Activated CD8-positive, alpha-beta memory T cell treated with anti-CD3 and anti-CD28 coated beads for 48 hours (primary cell): ENCODE data around the gene FABP6.

ENCODE experiments used
- DNase-seq, 3 experiments: peaks; one replicate each; pipeline ENCODE4 v3.0.0-alpha.2; 2020; ENCODE audit warnings: low read depth in 2 of 3, low spot score in 2 of 3

FABP6 gene

DNA sequence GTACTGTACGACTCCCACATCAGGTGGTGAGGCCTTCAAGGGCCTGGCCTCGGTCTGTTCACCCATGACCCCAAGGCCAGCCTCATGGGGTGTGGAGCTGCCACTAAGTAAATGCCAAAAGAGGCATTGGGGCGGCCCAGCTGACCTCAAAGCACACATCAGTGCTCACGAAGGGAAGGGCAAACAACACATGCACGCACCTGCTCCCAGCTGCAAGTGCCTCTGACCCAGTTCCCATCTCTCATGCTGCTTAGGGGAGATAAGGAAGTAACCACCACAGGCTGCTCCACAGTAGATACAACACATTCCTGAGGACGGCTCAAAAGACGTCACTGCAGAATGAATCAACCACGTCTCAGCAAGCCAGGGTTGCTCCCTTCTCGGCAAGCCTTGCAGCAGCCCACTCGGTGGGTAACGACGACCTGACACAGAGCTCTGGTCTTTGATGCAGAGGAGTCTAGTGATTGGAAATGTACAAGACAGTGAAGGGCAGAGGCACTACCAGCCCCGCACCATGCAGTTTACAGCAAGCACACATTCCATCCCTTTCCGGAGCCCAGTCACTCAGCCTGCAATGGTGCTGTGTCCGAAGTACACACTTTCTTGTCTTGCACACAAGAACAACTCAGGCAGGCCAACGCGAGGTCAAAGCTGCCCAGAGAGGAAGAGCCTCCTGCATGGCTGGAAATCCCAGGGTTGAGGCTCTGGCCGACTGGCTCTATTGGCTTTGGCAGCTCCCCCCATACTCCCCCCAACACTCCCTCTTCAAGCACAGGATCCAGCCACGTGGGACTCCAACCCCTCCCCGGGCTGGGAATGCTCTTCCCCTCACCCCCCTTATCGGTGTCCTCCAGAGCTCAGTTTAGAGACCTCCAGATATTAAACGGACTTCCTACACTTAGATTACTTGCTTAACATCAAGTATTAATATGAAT is 31.8 kb downstream of the FABP6 start:
- DNase-seq, result no peak

DNA sequence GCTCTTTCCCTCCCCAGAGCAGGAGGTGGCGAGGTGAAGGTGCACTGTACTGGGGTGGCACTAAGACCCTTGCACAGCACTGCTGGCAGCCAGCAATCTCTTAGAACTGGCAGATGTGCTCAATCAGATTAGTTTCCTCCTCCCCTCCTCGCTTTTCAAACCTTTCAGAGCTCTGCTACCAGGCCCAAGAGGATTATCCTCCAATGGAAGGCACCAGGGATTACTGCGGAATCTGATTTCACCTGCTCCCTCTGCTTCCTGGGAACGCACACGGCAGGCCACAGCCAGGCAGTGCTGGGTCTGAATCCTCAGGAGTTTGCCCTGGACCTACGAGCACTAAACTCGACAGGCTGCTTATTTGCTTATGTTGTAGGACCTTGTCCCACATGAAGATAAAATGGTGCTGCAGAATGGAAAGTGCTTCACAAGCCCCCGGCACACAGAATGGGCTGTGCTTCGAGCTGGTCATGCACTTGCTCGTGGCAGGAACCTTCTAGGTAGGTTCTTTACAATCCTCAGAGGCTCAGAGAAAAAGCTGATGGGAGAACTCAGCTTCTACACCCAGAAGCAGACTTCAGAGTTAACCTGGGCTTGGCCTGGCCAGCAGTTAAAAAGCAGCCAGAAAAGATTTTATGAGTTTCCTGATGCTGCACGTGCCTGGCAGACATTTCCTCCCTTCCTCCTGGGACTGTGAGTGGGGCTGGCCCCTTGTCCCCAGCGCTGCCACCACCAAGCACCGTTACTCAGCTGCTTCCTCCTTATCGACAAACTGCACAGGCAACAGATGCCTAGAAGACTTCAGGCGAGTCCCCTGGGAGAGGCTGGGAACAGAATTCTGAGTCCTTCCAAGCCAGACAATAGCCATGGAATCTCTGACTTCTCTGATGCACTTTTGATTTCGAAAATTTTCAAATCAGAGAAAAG is 33.1 kb downstream of the FABP6 start:
- DNase-seq, result no peak

DNA sequence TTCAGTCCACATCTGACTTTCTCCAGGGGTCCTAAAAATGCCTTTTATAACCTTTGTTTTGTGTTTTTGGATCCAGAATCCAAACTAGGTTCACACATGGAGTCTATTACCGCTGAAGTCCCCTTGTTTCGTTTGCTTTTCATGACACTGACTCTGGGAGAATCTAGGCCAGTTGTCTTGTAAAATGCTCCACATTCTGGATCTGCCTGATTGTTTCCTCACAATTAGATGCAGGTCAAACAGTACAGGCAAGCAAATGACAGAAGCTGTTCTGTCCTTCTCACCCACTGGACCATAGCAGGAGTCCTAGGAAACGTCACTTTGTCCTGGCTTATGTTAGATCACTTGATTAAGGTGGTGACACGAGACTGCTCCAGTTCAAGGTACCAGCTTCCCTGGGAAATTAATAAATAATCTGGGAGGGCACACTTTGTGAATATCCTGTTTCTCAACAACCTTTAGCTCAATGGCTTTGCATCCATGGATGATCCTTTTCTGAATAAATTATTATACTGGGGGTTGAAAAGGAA is 34.1 kb downstream of the FABP6 start:
- no peak for DNase-seq

DNA sequence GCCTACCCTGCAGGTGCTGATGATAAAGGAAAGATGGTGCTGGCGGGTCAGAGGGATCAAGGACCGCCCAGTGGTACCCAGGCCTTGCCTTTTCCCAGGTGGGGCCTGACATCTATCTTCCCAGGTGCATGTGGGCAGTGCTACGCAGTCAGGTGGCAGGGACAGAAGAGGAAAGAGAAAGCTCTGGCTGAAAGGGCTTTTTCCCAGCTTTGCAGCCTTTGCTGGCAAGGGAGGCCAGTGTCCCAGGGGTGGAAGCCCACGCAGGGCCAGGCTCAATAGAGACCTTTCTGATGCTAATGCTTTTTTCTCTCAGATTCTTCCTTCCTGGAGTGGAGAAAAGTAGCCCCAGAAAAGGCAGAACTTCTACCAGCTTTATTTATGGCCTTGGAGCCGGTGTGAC is 36.7 kb downstream of the FABP6 start:
- DNase-seq, result no peak

DNA sequence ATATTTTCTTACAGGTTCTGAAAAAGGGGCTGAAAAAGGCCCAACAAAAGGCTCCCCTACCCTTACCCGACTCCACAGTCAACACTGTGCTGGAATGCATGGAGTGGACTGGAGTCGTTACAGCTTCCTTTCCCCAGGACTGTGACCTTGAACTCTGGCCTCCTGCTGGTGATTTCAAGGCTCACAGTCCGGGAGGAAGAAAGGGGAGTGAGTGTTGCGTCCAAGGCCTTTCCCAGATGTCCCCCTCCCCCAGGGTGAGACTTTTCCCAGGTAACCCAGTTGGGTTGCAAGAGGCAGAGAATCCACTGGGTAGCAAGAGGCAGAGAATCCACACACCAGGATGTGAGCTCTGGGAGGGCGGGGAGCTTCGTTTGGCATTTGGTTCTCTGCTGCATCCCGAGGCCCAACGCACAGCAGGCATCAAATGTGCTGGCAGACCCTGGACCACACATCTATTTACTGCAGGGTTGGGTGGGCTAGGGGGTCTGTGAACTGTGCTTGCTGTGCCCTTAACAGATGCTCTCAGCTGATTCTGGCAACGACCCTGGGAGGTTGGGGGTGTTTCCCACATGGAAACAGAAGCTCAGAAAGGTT is 37.5 kb downstream of the FABP6 start:
- no peak for DNase-seq

DNA sequence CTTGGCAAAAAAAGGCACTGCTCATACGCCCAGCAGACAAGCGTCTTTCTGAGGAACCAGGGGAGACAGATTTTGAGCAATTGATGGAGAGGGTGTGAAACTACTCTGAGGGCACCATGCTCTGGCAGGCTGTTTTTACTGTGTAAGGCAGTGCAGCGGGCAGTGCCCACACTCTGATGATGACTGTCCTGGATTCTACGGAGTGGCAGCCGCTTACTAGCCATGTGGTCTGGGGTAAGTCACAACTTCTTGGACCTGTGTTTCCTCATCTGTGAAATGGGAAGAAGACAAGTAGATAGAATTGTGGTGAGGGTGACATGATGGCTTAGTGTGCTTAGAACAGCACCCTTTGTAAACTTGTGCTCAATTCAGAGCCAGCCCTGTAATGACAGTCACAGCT is 38.8 kb downstream of the FABP6 start:
- DNase-seq, result no peak

DNA sequence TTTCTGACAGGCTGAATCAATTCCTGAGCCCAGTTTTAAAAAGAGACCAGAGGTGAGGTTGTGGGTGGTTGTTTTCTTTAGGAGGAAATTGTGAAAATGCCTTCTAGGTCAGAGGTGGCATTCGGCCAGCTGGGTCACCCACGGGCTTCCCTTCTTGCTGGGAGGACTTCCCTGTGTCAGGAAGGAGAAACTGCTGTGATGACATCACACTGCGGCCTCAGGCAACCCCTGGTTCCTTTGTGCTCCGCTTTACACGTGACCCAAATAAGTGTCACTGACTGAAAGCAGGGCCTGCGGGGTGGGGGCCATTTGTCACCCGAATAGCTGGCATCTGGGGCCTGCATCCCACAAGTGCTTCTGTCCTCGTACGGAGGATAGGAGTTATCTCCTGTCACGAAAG is 39.7 kb downstream of the FABP6 start:
- no peak for DNase-seq

DNA sequence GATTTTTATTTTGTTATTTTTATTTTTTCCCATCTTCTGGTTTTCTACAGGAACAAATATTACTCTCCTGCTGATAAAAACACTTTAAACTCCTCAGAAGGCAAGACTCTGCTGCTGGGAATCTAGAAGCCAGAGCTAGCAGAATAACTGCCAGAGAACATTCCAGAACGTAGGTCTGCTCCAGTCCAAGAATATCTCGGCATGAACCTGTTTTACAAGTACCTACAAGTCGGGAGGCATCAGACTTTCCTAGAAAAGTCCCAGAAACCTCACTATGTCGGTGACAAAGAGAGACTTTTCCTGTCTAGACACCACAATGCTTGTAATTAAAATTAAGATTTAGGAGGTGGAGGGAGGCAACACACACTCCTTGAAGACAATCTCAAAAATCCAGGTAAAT is 41.4 kb downstream of the FABP6 start:
- DNase-seq, result no peak

DNA sequence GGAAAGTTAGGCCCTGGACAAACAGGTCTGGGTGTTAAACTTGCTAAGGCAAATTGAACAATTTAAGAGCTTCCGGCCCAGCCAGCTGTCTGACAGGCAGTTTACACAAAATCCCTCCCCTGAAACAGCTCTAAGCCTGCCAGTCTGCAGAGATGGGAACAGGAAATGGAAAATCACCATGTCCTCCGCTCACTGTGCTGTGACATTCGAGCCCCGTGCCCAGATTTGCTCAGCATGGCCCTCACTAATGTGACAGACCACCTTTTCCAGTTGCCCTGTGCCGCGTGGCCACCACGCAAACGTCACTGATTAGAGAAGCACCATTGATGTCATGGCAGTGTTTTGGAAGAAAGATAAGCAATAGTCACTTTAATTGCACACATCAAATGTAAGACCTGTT is 42.1 kb downstream of the FABP6 start:
- no peak for DNase-seq

DNA sequence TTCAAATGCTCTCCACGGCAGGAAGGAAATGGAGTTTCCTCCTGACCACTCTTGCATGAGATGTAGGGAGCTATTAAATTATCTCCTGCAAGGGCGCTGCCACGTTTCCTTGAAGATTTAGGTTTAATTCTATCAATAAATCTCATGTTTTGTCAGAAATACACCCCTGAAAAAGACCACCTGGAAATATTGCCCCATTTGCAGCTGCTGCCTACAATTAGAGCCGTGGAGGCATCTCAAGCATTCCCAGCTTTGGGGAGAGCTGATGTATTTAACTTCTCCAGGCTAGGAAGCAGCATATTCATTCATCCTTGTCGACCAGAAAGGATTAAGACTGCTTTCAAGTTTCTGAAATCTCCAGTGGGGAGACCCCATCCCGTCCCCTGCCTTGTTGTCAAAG is 42.5 kb downstream of the FABP6 start:
- DNase-seq, result no peak

DNA sequence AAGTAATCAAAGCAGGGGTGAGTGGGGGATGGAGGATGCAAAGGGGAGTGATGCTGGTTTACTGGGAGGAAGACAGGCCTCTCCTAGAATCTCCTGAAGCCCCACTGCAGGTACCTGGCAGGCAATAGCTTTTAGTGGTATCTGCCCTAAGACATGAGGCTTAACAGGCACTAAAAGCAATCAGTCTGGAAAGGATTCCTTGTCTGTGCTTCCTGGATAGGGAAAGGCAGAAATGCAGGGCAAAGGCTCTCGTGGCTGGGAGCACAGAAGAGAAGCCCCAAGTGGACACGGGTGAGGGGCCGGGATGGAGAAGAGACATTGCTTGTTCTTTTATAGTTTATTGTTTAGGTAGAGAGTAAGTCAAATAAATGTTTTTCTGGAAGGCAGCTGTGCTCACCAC is 43.0 kb downstream of the FABP6 start:
- no peak for DNase-seq

DNA sequence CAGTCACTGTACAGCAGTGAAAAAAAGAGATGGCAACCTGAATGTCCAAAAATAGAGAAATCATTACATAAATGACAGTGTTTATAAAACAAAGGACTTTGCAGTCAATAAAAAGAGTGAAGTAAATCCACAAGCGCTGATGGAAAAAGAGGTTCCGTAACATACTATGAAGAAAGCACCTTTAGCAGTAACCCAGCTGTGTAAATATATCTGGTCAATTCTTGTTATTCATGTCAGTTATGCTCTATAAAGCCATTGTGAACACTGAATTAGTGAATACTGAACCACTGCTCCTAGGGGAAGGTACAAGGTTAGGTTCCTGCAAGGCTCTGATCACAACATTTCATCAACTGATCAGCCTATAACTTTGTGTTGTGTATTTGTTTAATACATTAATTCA is 43.6 kb downstream of the FABP6 start:
- no peak for DNase-seq

DNA sequence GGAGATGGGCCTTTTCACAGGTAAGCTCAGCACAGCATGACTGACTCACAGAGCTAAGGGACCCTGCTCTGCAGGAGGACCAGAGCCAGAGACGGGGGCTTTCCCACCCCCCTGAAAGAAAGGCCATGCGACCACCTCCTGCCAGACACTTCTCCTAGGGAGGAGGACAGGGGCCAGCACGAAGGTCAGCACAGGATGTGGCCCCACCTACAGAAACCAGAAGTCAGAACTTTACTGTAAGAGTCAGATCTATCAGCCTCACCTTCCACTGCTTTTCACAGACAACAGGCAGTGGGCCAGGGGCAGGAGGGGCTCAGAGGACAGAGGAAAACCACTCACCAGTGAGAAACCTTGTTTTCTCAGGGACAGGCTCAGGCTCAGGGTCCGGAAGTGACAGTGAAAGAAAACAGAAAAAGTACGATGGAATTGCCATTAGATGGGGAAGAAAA is 45.2 kb downstream of the FABP6 start:
- no peak for DNase-seq

DNA sequence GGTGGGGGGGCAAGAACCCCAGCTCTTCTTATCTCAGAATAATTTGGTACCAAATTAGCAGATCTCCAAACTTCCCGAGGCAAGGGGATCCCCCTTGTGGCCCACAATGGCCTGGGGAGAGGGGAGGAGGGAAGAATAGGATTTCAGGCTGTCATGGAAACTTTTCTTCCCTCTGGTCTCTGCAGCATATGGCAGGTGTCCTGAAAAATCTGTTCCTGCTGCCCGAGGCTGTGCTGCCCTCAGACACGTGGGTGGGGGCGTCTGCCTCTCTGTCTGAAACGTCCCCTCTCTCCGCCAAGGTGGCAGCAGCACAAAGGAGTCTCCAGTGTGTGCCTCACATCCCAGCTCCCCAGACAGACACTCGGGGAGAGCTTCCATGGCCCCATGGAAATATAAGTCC is 49.0 kb downstream of the FABP6 start:
- no peak for DNase-seq

DNA sequence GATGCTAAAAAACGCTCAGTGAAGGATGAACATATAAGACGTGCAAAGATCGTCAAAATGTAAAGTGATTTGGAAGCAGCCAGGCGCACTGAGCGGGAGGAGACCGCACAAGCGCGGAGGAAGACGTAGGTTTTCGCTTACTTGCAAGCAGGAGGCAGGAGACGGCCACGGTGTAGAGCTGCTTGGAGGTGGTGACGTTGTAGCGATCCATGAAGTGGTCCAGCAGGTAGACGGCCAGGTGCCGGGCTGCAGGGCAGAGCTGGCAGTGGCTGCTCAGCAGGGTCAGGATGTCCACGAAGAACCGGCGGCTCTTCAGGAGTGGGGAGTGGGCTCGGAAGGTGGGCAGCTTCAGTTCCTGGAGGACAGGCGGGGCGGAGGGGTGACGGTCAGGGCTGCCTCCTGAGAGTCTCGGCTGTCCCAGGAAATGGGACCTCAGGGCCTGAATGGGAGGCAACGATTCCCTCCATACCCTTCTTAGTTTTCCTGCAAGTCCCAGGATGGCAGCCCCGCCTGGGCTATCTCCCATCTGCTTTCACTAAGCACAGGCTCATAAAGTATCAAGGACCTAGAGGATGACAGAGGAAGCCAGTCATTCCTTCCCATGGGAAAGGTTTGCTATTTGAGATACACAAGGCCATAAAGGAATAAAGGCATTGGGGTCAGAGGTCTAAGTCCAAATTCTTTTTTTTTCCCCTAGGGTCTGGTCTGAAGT is 51.2 kb downstream of the FABP6 start:
- no peak for DNase-seq

DNA sequence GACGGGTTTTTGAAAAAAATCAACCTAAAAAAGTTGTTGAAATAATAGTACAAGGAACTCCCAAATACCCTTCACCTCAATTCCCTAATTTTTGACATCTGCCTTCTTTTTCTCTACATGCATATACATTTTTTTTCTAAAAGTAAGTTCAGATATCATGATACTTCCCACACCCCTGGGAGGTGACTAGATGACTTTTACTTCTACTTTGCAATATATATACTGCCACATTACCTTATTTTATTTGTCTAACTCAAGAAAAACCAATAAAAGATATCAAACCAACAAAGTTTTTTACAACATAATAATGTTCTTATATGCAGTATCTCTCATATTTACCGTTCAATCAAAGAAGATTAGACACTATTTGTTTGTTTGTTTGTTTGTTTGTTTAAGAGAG is 52.0 kb downstream of the FABP6 start:
- DNase-seq, result no peak

DNA sequence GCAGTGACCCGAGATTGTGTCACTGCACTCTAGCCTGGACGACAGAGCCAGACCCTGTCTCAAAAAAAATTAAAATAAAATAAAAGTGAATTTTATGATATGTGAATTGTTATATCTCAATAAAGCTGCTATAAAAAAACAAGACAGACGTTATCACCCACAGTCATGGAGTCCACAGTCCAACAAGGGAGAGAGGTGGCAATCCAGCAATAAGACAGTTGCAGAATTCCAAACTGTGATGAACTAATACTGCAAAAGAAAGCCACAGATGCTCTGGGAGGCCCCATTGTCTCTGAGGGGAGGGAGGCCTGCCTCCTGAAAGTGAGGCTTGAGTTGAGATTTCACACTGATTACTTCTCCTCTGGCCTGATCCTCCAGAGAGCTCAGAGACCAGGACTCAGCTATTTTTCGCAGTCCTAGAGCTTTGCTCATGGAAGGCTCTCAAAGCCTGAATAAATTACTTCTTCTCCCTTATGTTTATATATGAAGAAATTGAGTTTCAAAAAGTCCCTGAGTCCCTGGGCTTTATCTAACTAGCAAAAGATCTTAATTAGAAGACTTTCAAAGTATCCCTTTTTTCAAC is 55.1 kb downstream of the FABP6 start:
- no peak for DNase-seq

DNA sequence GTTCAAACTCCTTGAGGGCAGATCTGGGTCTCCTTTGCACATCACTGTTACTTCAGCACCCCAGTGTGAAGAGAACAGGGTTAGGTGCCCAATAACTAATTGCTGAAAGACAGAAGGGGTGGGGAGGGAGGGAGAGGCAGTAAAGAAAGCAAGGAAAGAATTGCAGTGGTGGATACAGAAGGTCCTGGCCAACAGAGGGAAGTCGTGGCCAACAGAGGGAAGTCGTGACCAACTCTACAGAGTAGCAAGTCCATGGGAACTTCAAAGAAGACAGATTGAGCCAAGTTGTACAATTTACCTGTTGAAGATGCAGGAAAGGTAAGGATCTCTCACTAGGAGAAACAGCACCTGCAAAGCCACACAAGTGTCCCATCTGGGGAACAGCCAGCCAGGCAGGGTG is 56.0 kb downstream of the FABP6 start:
- no peak for DNase-seq

DNA sequence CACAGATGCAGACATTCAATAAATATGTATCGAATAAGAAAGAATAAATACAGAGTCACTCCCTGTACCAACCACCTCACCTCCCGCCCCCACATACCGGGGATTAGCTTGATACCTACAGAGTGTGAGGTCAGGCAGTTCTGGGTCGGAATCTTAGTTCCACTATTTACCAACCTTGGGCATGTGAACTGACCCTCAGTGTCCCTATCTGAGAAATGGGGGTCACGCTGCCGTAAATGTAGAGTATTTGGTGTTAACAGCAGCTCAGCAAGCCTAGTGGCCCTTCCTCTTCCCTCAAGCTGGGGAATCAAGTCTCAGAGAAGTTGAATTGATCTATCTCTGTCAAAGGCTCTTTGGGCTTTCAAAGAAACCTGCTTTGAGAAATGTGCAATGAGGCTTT is 57.6 kb downstream of the FABP6 start:
- no peak for DNase-seq

DNA sequence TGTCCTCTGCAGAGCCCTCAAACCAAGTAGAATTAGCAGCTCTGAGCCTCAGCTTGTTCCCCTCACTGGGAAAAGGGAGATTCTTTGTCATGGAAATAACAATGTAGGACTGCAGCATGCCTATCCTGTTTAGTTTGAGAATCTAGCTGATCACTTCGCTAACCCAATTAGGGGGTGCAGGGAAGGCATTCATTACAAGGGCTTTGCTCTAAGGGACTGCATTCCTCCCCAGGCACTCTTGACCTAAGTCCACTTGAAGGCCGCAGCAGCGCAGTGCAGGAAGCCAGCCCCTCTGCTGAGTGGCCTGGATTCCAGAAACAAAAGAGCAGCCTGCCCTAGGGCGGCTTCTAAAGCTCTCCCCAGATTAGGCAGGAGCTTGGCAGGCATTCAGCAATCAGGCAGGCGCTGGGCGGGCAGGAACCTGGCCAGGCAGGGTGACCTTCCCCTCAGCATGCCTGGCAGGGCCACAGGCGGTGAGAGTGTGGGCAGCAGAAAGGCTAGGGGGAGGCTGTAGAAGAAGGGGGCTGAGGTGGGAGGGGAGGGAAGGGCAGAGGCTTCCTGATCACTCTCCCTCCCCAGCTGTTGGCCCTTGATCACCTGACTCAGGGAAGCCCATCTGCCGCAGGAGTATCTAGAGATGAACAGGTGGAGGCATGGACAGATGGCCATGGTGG is 58.2 kb downstream of the FABP6 start:
- no peak for DNase-seq
